GM12864 (cell line): ENCODE results near the gene AFF3.

Experiments used
- DNase-seq: peaks from one replicate; pipeline ENCODE4 v3.0.0-alpha.2; 2011; ENCODE audit warnings: low read depth
- H3K4me3 ChIP-seq: 2 replicates; pipeline ENCODE4 v1.5.1; 2011; ENCODE audit warnings: mild to moderate bottlenecking, low read depth, low read length, control low read depth
- TF ChIP-seq, protein P1 (sequence below): IDR thresholded peaks from 2 replicates; pipeline ENCODE4 v1.5.1; 2011; ENCODE audit warnings: low read depth, mild to moderate bottlenecking, moderate library complexity, low read length, control low read depth, inconsistent platforms; ENCODE audit errors: missing control alignments

Gene AFF3

DNA sequence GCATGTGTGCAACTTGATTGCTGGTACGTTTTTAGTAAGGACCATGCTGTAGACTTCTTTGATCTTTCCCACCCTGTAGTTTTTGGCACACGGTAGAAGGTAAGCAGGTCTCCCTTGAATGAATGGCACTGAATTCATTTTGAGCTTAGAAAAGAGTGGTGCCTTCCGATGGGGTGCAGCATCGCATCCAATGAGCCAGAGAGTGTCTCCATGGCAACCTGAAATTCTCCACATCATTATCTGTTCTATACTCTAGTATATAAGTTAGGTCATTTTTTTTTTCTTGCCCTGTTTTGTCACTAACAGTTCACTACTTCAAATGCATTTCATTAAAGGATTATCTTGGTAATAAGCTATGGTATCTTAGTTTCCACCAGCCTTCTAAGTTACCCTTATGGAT is 571.4 kb downstream of the AFF3 start:
- TF ChIP-seq, protein P1, sequence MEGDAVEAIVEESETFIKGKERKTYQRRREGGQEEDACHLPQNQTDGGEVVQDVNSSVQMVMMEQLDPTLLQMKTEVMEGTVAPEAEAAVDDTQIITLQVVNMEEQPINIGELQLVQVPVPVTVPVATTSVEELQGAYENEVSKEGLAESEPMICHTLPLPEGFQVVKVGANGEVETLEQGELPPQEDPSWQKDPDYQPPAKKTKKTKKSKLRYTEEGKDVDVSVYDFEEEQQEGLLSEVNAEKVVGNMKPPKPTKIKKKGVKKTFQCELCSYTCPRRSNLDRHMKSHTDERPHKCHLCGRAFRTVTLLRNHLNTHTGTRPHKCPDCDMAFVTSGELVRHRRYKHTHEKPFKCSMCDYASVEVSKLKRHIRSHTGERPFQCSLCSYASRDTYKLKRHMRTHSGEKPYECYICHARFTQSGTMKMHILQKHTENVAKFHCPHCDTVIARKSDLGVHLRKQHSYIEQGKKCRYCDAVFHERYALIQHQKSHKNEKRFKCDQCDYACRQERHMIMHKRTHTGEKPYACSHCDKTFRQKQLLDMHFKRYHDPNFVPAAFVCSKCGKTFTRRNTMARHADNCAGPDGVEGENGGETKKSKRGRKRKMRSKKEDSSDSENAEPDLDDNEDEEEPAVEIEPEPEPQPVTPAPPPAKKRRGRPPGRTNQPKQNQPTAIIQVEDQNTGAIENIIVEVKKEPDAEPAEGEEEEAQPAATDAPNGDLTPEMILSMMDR, result no peak
- DNase-seq, result no peak
- no peak overlapping the region for H3K4me3 ChIP-seq

DNA sequence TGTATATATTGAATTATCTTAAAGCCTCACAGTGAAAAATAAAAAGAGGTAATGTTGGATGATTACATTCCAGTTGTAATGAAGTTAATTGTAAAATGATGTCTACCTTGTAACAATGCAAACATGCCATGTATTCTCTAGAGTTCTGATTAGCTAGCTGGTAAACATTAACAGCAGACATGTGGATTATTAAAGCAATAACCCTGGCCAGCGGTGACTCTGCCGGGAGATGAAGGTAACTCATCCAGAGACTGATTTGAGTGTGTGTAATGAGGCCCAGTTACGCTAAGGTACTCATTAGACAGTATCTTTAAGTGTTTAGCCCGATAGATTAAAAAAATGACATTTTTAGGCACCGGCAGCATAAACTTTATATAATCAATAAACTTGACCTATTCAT is 573.0 kb downstream of the AFF3 start:
- no peak for DNase-seq
- TF ChIP-seq, protein P1, result no peak
- H3K4me3 ChIP-seq, result no peak overlapping the region

DNA sequence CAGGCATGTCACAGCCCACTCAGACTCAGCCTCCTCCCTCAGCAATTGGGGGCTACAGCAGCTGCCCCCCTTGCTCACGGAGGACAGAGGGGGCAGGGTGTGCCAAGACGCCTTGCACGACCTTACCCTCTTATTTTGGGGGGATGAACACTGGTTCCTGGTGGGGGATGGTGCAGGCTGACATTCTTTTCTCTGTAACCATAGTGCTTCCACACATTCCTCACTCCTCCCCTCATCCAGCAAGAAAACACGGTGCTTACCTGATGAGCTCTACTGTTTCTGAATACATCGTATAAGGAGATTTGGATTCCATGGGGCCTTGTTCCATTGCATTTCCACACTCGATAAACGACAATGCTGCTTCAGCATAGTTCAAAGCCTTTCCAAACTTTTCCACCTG is 577.2 kb downstream of the AFF3 start:
- TF ChIP-seq, protein P1, result no peak
- no peak for DNase-seq

DNA sequence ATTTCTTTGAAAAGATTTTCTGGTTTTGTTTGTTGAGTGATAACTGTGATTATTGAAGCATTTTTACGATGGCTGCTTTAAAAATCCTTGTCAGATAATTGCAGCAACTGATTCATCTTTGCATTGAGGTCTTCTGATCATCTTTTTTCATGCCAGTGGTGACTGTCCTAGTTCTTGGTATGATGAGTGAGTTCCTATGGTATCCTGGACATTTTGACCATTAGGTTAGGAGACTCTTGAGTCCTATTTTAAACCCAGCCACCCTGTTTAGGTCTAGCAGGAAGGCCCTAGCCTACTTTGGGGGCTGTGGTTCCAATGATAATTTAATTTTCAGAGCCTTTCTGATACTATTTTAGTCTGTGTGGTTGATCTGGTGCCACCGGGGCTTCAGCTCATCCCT is 579.9 kb downstream of the AFF3 start:
- DNase-seq, result no peak
- H3K4me3 ChIP-seq, result no peak overlapping the region
- TF ChIP-seq, protein P1, result no peak

More for the DNA sequence above, 577.2 kb downstream of the AFF3 start:
- no peak overlapping the region for H3K4me3 ChIP-seq

DNA sequence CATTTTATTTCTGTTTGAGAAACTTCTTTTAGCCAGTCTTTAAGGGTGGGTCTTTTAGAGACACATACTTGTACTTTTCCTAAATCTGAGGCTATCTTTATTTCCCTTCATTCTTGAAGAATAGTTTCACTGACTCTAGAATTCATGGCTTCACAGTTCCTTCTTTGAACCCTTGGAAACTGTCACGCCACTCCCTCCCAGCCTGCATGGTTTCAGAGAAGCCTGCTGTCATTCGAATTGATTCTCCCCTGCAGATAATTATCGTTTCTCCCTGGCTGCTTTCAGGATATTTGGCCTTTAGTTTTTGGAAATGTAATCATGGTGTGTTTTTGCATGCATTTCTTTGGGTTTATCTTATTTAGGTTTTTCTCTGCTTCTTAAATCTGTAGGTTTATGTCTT is 580.6 kb downstream of the AFF3 start:
- TF ChIP-seq, protein P1, result no peak
- no peak for DNase-seq
- H3K4me3 ChIP-seq, result no peak overlapping the region

DNA sequence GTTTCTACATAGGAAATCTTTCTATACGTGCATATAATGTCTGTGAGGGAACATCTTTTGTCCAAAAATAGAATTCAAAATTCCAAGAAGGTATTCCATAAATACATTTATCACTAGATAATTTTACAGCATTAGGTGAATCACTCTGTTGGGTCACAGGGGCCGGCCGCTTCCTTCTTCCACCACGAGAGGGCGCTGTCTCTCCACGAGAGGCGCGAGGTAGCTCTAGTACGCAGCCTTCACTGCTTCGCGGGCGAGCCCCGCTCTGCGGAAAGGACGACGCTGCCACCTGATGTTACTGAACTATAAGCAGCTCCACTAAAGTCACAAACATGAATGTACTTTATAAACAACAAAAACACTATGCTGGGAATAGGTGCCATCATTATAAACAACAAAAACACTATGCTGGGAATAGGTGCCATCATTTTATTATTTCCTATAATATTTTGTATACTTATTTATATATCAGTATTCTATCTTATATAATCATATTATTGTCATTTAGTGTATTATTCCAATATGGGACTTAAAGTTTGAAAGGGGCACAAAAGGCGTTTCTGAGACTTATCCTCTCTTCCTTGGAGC is 583.2 kb downstream of the AFF3 start:
- H3K4me3 ChIP-seq, result no peak overlapping the region
- TF ChIP-seq, protein P1, result peak; percentile 91
- peak; percentile 10 for DNase-seq

DNA sequence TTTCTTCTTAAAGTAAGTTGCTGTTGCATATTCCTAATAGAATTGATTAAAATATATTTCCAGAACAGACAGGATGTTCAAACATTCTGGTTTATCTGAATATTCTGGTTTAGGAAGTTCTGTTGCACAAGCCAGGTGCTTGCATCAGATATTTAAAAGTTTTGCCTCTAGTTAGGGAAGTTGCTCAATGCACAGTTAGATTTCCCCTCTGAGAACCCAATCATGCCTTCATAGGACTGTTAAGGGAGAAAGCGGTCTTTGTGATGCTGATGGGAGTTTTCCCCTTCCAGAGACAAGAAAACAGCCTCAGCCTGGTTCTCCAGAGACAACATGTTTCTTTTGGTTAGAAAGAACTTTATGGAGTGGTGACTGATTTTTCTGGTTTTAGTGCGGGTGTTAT is 587.0 kb downstream of the AFF3 start:
- H3K4me3 ChIP-seq, result no peak overlapping the region
- DNase-seq, result no peak
- TF ChIP-seq, protein P1, result no peak
